IPS DF 6.9 (cell line): Measurements from ENCODE around the gene TTC9C.
"Not testable (repeated sequence)": the region's sequence is repeated elsewhere in the genome, so short reads cannot be mapped to it uniquely, and the experiment has no call there.

Source experiments
- DNase-seq: peaks from one replicate; pipeline ENCODE4 v3.0.0-alpha.2; 2013; ENCODE audit warnings: low read depth, low spot score
- H3K27ac ChIP-seq: one replicate; pipeline ENCODE4 v1.5.1; 2013; ENCODE audit warnings: low read length, control low read depth
- H3K27me3 ChIP-seq: 2 replicates; pipeline ENCODE4 v1.6.1; 2013; ENCODE audit warnings: mild to moderate bottlenecking, low read length; ENCODE audit not compliant: control insufficient read depth, insufficient read depth
- H3K36me3 ChIP-seq: 2 replicates; pipeline ENCODE4 v1.6.1; 2013; ENCODE audit warnings: low read length; ENCODE audit not compliant: control insufficient read depth, insufficient read depth
- H3K4me1 ChIP-seq: 2 replicates; pipeline ENCODE4 v1.6.1; 2013; ENCODE audit warnings: low read length; ENCODE audit not compliant: control insufficient read depth, insufficient read depth
- H3K4me3 ChIP-seq: 2 replicates; pipeline ENCODE4 v1.5.1; 2013; ENCODE audit warnings: mild to moderate bottlenecking, low read length
- H3K9me3 ChIP-seq: 2 replicates; pipeline ENCODE4 v1.6.1; 2013; ENCODE audit warnings: low read length, inconsistent platforms; ENCODE audit not compliant: control insufficient read depth, insufficient read depth
- WGBS: extraction: QIAGEN DNeasy Blood & Tissue Kit; methylation state at CpG from one replicate; pipeline ENCODE4 v1.1.7; 2013; ENCODE audit warnings: mixed read lengths, missing lambda C conversion rate; ENCODE audit not compliant: insufficient read length, insufficient coverage; 5-methylcytosine and 5-hydroxymethylcytosine counted together

Gene TTC9C

GRCh38 chr11:62725646-62726045 is 2.6 kb upstream of the TTC9C start:
- Histone ChIP-seq H3K36me3 (peaks cover 17% of the 10 kb centered on the region), H3K27me3 (no peaks in the 10 kb centered on the region), H3K27ac (no peak overlapping the region), H3K4me3 (peak overlapping the region; percentile 46; the same call in 1 of the 2 replicates), H3K9me3 (no peaks in the 10 kb centered on the region), H3K4me1 (no peaks in the 10 kb centered on the region; the same call in 1 of the 2 replicates)
- WGBS = no CpG with 5 or more reads among the region's 7 CpGs
- no peak for DNase-seq

GRCh38 chr11:62726156-62726914 is 2.0 kb upstream of the TTC9C start:
- Histone ChIP-seq H3K36me3 (peaks cover 13% of the 10 kb centered on the region), H3K9me3 (no peaks in the 10 kb centered on the region)
- no CpG with 5 or more reads among the region's 51 CpGs for WGBS

GRCh38 chr11:62726915-62727164 is 1.4 kb upstream of the TTC9C start:
- H3K4me3 ChIP-seq = peak overlapping the region; percentile 46
- no peaks in the 10 kb centered on the region for H3K9me3 ChIP-seq
- DNase-seq = no peak
- no peaks in the 10 kb centered on the region for H3K27me3 ChIP-seq
- no peak overlapping the region for H3K27ac ChIP-seq
- H3K36me3 ChIP-seq = peaks cover 12% of the 10 kb centered on the region
- no CpG with 5 or more reads among the region's 37 CpGs for WGBS
- no peaks in the 10 kb centered on the region; the same call in 1 of the 2 replicates for H3K4me1 ChIP-seq

More at GRCh38 chr11:62726156-62726914, 2.0 kb upstream of the TTC9C start:
- peak overlapping the region; percentile 46 for H3K4me3 ChIP-seq
- H3K27ac ChIP-seq = no peak overlapping the region
- H3K27me3 ChIP-seq = no peaks in the 10 kb centered on the region
- no peak for DNase-seq
- no peaks in the 10 kb centered on the region; the same call in 1 of the 2 replicates for H3K4me1 ChIP-seq

GRCh38 chr11:62727165-62727871 is 968 bp upstream of the TTC9C start, which contains the start of gene HNRNPUL2:
HNRNPUL2 (minus strand) TSS chr11:62727457; CDS start chr11:62727156, 301 bp downstream.
- peaks cover 7% of the 10 kb centered on the region; the same call in 1 of the 2 replicates for H3K36me3 ChIP-seq
- H3K4me3 ChIP-seq = peak within 1 kb of the TSS; percentile 79
- no CpG with 5 or more reads among the region's 72 CpGs for WGBS
- DNase-seq = peak; percentile 92
- H3K4me1 ChIP-seq = no peaks in the 10 kb centered on the region; the same call in 1 of the 2 replicates
- no peaks in the 10 kb centered on the region for H3K9me3 ChIP-seq
- no peaks in the 10 kb centered on the region for H3K27me3 ChIP-seq
- no peak within 1 kb of the TSS for H3K27ac ChIP-seq

- H3K36me3 ChIP-seq = peaks cover 3% of the 10 kb centered on the region; the same call in 1 of the 2 replicates
- WGBS = no CpG with 5 or more reads among the region's 20 CpGs
These were observed 465 bp upstream of the TTC9C start for GRCh38 chr11:62727872-62728170.

GRCh38 chr11:62730076-62730475 is 1.8 kb downstream of the TTC9C start:
- not testable (repeated sequence) for H3K4me3 ChIP-seq, H3K36me3 ChIP-seq, H3K27ac ChIP-seq, H3K9me3 ChIP-seq, DNase-seq, H3K27me3 ChIP-seq, H3K4me1 ChIP-seq
- WGBS = no CpG with 5 or more reads among the region's 14 CpGs

More at GRCh38 chr11:62727872-62728170, 465 bp upstream of the TTC9C start:
- Histone ChIP-seq H3K4me3 (peak overlapping the region; percentile 79; the same call in 1 of the 2 replicates), H3K27ac (no peak overlapping the region), H3K9me3 (no peaks in the 10 kb centered on the region), H3K27me3 (no peaks in the 10 kb centered on the region), H3K4me1 (no peaks in the 10 kb centered on the region; the same call in 1 of the 2 replicates)
- peak; percentile 92 for DNase-seq

GRCh38 chr11:62732830-62733229 is 4.5 kb downstream of the TTC9C start:
- no peak for DNase-seq
- peaks cover 5% of the 10 kb centered on the region; the same call in 1 of the 2 replicates for H3K36me3 ChIP-seq

GRCh38 chr11:62737196-62737595 is 8.9 kb downstream of the TTC9C start:
- H3K4me3 ChIP-seq = no peak overlapping the region
- peaks cover 10% of the 10 kb centered on the region; the same call in 1 of the 2 replicates for H3K36me3 ChIP-seq
- H3K9me3 ChIP-seq = no peaks in the 10 kb centered on the region
- DNase-seq = no peak
- H3K27me3 ChIP-seq = no peaks in the 10 kb centered on the region
- no peaks in the 10 kb centered on the region for H3K4me1 ChIP-seq
- no peak overlapping the region for H3K27ac ChIP-seq

More at GRCh38 chr11:62732830-62733229, 4.5 kb downstream of the TTC9C start:
- Histone ChIP-seq H3K27me3 (no peaks in the 10 kb centered on the region), H3K9me3 (no peaks in the 10 kb centered on the region), H3K4me3 (no peak overlapping the region), H3K4me1 (no peaks in the 10 kb centered on the region; the same call in 1 of the 2 replicates), H3K27ac (no peak overlapping the region)
- no CpG with 5 or more reads among the region's 2 CpGs for WGBS

GRCh38 chr11:62747475-62748160 is 19.3 kb downstream of the TTC9C start:
- DNase-seq = no peak
- H3K9me3 ChIP-seq = no peaks in the 10 kb centered on the region
- WGBS = no CpG with 5 or more reads among the region's 9 CpGs

GRCh38 chr11:62749931-62750330 is 21.6 kb downstream of the TTC9C start:
- H3K4me1 ChIP-seq, H3K4me3 ChIP-seq, DNase-seq, H3K27me3 ChIP-seq, H3K9me3 ChIP-seq, H3K27ac ChIP-seq: not testable (repeated sequence)
- WGBS = no CpG with 5 or more reads among the region's 5 CpGs
- H3K36me3 ChIP-seq = peaks cover 18% of the 10 kb centered on the region

More at GRCh38 chr11:62747475-62748160, 19.3 kb downstream of the TTC9C start:
- Histone ChIP-seq H3K36me3 (peaks cover 12% of the 10 kb centered on the region), H3K4me1 (no peaks in the 10 kb centered on the region), H3K4me3 (no peak overlapping the region), H3K27me3 (no peaks in the 10 kb centered on the region), H3K27ac (no peak overlapping the region)
